ENCODE data around the gene DRC7. TPM values are rescaled to one million over a fixed set of nuclear protein-coding genes. Genes with fewer than 3 reads are reported as not detected.

Gene DRC7
- total and polyA plus RNA-seq, 9 of the 15 experiments (the other 6 are each of a cell fraction or from before 2014, with no cell fraction given) = 0.04 to 0.33 (median 0.12) TPM; not detected in 3

GRCh38 chr16:57685633-57686032, 9.0 kb upstream of the DRC7 start:
- FAIRE-seq (no peak), ATAC-seq (no peak), DNase-seq (ENCODE audit: extremely low read depth in 1 of 4, low spot score in 3 of 4) (no peak)
- TF ChIP-seq ZEB2 (IDR thresholded peaks at IDR 0.05) (no peak), POLR2G (IDR thresholded peaks at IDR 0.05; ENCODE audit: low read depth, low read length) (no peak), KDM1A (IDR thresholded peaks at IDR 0.05) (no peak), SMARCE1 (IDR thresholded peaks at IDR 0.05) (no peak), CREB1 (IDR thresholded peaks at IDR 0.05) (no peak), CREB1 (CRISPR knock-in tag; IDR thresholded peaks at IDR 0.05) (no peak), ZNF143 (CRISPR knock-in tag; IDR thresholded peaks at IDR 0.05) (no peak), TAF1 (IDR thresholded peaks at IDR 0.05; ENCODE audit: control insufficient read depth, extremely low read depth, insufficient read depth, low read length, severe bottlenecking) (no peak), EHMT2 (IDR thresholded peaks at IDR 0.05) (no peak), ZNF518B (CRISPR knock-in tag; IDR thresholded peaks at IDR 0.05) (no peak), POLR2H (tag; IDR thresholded peaks at IDR 0.05; ENCODE audit: low read depth) (no peak)
- TF ChIP-seq, protein P1, sequence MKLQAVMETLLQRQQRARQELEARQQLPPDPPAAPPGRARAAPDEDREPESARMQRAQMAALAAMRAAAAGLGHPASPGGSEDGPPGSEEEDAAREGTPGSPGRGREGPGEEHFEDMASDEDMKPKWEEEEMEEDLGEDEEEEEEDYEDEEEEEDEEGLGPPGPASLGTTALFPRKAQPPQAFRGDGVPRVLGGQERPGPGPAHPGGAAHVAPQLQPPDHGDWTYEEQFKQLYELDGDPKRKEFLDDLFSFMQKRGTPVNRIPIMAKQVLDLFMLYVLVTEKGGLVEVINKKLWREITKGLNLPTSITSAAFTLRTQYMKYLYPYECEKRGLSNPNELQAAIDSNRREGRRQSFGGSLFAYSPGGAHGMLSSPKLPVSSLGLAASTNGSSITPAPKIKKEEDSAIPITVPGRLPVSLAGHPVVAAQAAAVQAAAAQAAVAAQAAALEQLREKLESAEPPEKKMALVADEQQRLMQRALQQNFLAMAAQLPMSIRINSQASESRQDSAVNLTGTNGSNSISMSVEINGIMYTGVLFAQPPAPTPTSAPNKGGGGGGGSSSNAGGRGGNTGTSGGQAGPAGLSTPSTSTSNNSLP (IDR thresholded peaks at IDR 0.05; ENCODE audit: borderline replicate concordance, low read depth, low read length) = no peak
- TF ChIP-seq, protein P2, sequence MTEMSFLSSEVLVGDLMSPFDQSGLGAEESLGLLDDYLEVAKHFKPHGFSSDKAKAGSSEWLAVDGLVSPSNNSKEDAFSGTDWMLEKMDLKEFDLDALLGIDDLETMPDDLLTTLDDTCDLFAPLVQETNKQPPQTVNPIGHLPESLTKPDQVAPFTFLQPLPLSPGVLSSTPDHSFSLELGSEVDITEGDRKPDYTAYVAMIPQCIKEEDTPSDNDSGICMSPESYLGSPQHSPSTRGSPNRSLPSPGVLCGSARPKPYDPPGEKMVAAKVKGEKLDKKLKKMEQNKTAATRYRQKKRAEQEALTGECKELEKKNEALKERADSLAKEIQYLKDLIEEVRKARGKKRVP (CRISPR knock-in tag; IDR thresholded peaks at IDR 0.05) = no peak
- intact Hi-C loops (cut with micrococcal nuclease) (no loop called here), in situ Hi-C loops (cut with MboI) (no loop called here)
- WGBS (ENCODE audit: insufficient coverage, low coverage, missing lambda C conversion rate) = 79% methylated on average over 11 of the region's 11 CpGs
- Histone ChIP-seq H3K4me1 (replicated peaks in 1 of 2; ENCODE audit: control insufficient read depth in 2 of 2, insufficient read depth in 2 of 2, low read length in 2 of 2) (peaks cover 43 to 45% of the 10 kb centered on the region in 2 experiments), H3K4me2 (ENCODE audit: insufficient read depth, low read length) (no peak overlapping the region), H3K4me3 (no peak overlapping the region), H3K79me2 (ENCODE audit: control insufficient read depth, insufficient read depth, low read length) (no peaks in the 10 kb centered on the region), H2AFZ (ENCODE audit: low read depth, low read length) (no peak overlapping the region), H3K9ac (ENCODE audit: insufficient read depth in 1 of 2, low read depth in 2 of 2, low read length in 2 of 2) (no peak overlapping the region), H3K27me3 (ENCODE audit: control insufficient read depth in 2 of 2, insufficient read depth in 2 of 2, low read length in 2 of 2) (no peaks in the 10 kb centered on the region), H4K20me1 (replicated peaks; ENCODE audit: control insufficient read depth, insufficient read depth, low read length) (no peaks in the 10 kb centered on the region), H3K27ac (ENCODE audit: extremely low read depth, low read depth, low read length) (no peak overlapping the region), H3K36me3 (ENCODE audit: control insufficient read depth, insufficient read depth, low read length) (no peaks in the 10 kb centered on the region), H3K9me1 (ENCODE audit: control insufficient read depth, insufficient read depth, low read length) (peaks cover 8% of the 10 kb centered on the region), H3K9me3 (replicated peaks; ENCODE audit: control insufficient read depth, insufficient read depth, low read depth, low read length) (no peaks in the 10 kb centered on the region)
- no TSS peak for BruUV-seq (replicated peaks)
- CTCF ChIA-PET (ENCODE audit: low intra/inter-chr PET ratio) = no interaction called here
- POLR2A ChIA-PET = interaction anchor here (0.5 to 2.4 kb wide), 2 partner anchors 8 to 9 kb away, joined by 4 to 8 read pairs; no protein-coding TSS in a partner anchor
